ENCODE data around the gene SPINK9.

SPINK9 gene

GRCh38 chr5:148376198-148376597, 40.8 kb downstream of the SPINK9 start:
- Histone ChIP-seq H3K4me1 (ENCODE audit: control insufficient read depth, low read length) (peaks cover 2% of the 10 kb centered on the region; the same call in 1 of the 2 replicates), H3K36me3 (ENCODE audit: control insufficient read depth, low read length) (no peaks in the 10 kb centered on the region; the same call in 1 of the 2 replicates), H3F3A (ENCODE audit: control insufficient read depth, insufficient read depth) (no peaks in the 10 kb centered on the region), H3K27ac (ENCODE audit: low read depth, low read length) (no peak overlapping the region), H3K4me2 (ENCODE audit: low read length) (no peak overlapping the region), H3K9me2 (replicated peaks; ENCODE audit: control insufficient read depth, low read length) (no peaks in the 10 kb centered on the region), H3K4me3 (ENCODE audit: low read length) (no peak overlapping the region), H4K20me1 (ENCODE audit: control insufficient read depth, insufficient read depth, low read depth, low read length) (no peaks in the 10 kb centered on the region), H3K9me3 (ENCODE audit: control insufficient read depth, insufficient read depth, low read length) (peaks cover 12% of the 10 kb centered on the region; the same call in 1 of the 2 replicates), H3K27me3 (ENCODE audit: control insufficient read depth, low read length) (no peaks in the 10 kb centered on the region), H3K79me2 (ENCODE audit: control insufficient read depth, low read length) (no peaks in the 10 kb centered on the region)
- TF ChIP-seq EZH2phosphoT487 (IDR thresholded peaks at IDR 0.05; ENCODE audit: borderline replicate concordance, low read length) (no peak), CTCF (IDR thresholded peaks at IDR 0.05; ENCODE audit: low read depth, low read length, poor library complexity, severe bottlenecking) (no peak)

GRCh38 chr5:148378670-148379069, 43.3 kb downstream of the SPINK9 start:
- H3K27me3 ChIP-seq (ENCODE audit: control insufficient read depth, low read length), result no peaks in the 10 kb centered on the region
- H3K79me2 ChIP-seq (ENCODE audit: control insufficient read depth, low read length), result peaks cover 6% of the 10 kb centered on the region

GRCh38 chr5:148379340-148379739, 44.0 kb downstream of the SPINK9 start:
- no peak overlapping the region for H3K27ac ChIP-seq (ENCODE audit: low read depth, low read length)
- no peak overlapping the region for H3K4me3 ChIP-seq (ENCODE audit: low read length)
- peaks cover 3% of the 10 kb centered on the region for H3K36me3 ChIP-seq (ENCODE audit: control insufficient read depth, low read length)
- peaks cover 14% of the 10 kb centered on the region for H3K4me1 ChIP-seq (ENCODE audit: control insufficient read depth, low read length)
- H3K9me2 ChIP-seq (replicated peaks; ENCODE audit: control insufficient read depth, low read length), result no peaks in the 10 kb centered on the region
- no peaks in the 10 kb centered on the region for H4K20me1 ChIP-seq (ENCODE audit: control insufficient read depth, insufficient read depth, low read depth, low read length)
- TF ChIP-seq CTCF (IDR thresholded peaks at IDR 0.05; ENCODE audit: low read depth, low read length, poor library complexity, severe bottlenecking) (no peak), EZH2phosphoT487 (IDR thresholded peaks at IDR 0.05; ENCODE audit: borderline replicate concordance, low read length) (no peak)
- H3K9me3 ChIP-seq (ENCODE audit: control insufficient read depth, insufficient read depth, low read length), result peaks cover 12% of the 10 kb centered on the region; the same call in 1 of the 2 replicates
- no peak overlapping the region for H3K4me2 ChIP-seq (ENCODE audit: low read length)
- no peaks in the 10 kb centered on the region for H3F3A ChIP-seq (ENCODE audit: control insufficient read depth, insufficient read depth)
- H3K27me3 ChIP-seq (ENCODE audit: control insufficient read depth, low read length), result no peaks in the 10 kb centered on the region
- peaks cover 12% of the 10 kb centered on the region for H3K79me2 ChIP-seq (ENCODE audit: control insufficient read depth, low read length)

More at GRCh38 chr5:148378670-148379069, 43.3 kb downstream of the SPINK9 start:
- no peak overlapping the region for H3K4me3 ChIP-seq (ENCODE audit: low read length)
- no peak overlapping the region for H3K4me2 ChIP-seq (ENCODE audit: low read length)
- no peak for TF ChIP-seq EZH2phosphoT487 (IDR thresholded peaks at IDR 0.05; ENCODE audit: borderline replicate concordance, low read length)
- TF ChIP-seq CTCF (IDR thresholded peaks at IDR 0.05; ENCODE audit: low read depth, low read length, poor library complexity, severe bottlenecking), result no peak
- H3K27ac ChIP-seq (ENCODE audit: low read depth, low read length), result no peak overlapping the region
- H3K4me1 ChIP-seq (ENCODE audit: control insufficient read depth, low read length), result peaks cover 14% of the 10 kb centered on the region
- no peaks in the 10 kb centered on the region for H4K20me1 ChIP-seq (ENCODE audit: control insufficient read depth, insufficient read depth, low read depth, low read length)
- H3K36me3 ChIP-seq (ENCODE audit: control insufficient read depth, low read length), result no peaks in the 10 kb centered on the region; the same call in 1 of the 2 replicates
- H3K9me2 ChIP-seq (replicated peaks; ENCODE audit: control insufficient read depth, low read length), result no peaks in the 10 kb centered on the region
- H3F3A ChIP-seq (ENCODE audit: control insufficient read depth, insufficient read depth), result no peaks in the 10 kb centered on the region
- peaks cover 12% of the 10 kb centered on the region; the same call in 1 of the 2 replicates for H3K9me3 ChIP-seq (ENCODE audit: control insufficient read depth, insufficient read depth, low read length)
